ENCODE results near the gene CPSF4. TPM values are rescaled to one million over a fixed set of nuclear protein-coding genes. Genes with fewer than 3 reads are reported as not detected.

Gene CPSF4
- total RNA-seq, 2 donors from 2014 or later, result 16.6 to 39.2 TPM

DNA sequence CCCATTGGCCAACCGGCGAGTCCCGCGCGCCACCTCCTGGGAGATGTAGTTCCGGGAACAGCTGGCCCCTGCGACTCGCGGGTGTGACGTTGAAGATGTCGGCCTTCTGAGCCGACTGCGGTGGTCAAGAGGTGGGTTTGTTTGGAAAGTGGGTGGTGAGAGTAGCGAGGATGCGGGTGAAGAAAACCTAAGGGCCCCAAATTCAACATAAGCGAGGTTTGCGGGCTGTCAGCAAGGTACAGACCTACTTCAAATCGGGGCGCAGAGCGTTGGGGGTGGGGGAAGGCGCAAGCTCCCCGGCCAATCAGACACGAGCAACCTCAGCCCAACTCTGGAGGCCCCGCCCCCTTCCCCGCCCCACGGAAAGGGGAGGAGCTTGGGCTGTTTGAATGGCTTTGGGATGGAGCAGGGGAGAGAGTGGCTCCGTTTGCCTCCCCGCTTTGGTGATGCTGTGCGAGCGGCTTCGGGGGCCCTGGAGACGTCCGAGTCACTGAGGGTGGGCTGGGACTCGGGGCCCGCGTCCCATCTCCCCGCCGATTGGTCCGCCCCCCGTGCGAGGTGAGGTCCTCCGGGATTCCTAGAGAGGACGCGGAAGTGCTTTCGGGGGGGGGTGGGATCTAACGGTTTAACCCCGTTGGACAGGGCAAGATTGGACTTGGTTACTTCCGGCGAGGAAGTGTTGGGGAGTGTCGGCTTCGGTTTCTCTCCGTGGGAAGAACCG, 66.0 kb downstream of the CPSF4 start, which contains the start of gene ZKSCAN5:
TSS of gene ZKSCAN5 (plus strand) at position 60 of the 721 bp plus-strand sequence. CDS start 1,383 bp downstream, outside the sequence.
- Histone ChIP-seq H3K27ac (peak within 1 kb of the TSS; percentile 83), H3K9ac (ENCODE audit: low read depth in 2 of 2, low read length in 2 of 2) (peak within 1 kb of the TSS; percentile 68 to 80), H3K27me3 (no peaks in the 10 kb centered on the region), H3K36me3 (no peaks in the 10 kb centered on the region), H3K4me1 (peaks cover 13% of the 10 kb centered on the region), H3K4me3 (peak within 1 kb of the TSS; percentile 81), H3K9me3 (no peaks in the 10 kb centered on the region)
- intact Hi-C loops (cut with DNase I), result loop anchor here (10.0 kb wide), 1 partner anchor 50 kb away; the partner anchor contains the start of genes FAM200A and ZNF655
- TF ChIP-seq, protein P1, sequence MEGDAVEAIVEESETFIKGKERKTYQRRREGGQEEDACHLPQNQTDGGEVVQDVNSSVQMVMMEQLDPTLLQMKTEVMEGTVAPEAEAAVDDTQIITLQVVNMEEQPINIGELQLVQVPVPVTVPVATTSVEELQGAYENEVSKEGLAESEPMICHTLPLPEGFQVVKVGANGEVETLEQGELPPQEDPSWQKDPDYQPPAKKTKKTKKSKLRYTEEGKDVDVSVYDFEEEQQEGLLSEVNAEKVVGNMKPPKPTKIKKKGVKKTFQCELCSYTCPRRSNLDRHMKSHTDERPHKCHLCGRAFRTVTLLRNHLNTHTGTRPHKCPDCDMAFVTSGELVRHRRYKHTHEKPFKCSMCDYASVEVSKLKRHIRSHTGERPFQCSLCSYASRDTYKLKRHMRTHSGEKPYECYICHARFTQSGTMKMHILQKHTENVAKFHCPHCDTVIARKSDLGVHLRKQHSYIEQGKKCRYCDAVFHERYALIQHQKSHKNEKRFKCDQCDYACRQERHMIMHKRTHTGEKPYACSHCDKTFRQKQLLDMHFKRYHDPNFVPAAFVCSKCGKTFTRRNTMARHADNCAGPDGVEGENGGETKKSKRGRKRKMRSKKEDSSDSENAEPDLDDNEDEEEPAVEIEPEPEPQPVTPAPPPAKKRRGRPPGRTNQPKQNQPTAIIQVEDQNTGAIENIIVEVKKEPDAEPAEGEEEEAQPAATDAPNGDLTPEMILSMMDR (IDR thresholded peaks at IDR 0.05), result no peak
- peak; percentile 99 for DNase-seq

DNA sequence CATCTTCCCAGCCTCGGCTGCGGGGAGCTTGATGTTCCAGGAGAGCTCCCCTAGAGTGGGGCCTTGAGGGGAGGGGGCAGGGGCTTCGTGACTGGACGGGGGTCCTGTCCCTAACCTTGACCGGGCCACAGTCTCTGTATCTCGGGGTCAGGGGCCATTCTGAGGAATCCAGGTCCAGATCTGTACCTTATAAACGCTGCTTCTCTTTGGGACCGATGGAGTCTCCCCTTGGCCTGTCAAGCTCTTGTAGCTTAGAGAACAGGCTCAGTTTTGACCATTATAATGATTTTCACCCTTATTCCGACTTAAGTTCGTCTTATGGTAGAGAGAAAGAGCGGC, 66.5 kb downstream of the CPSF4 start:
- no peaks in the 10 kb centered on the region for H3K36me3 ChIP-seq
- TF ChIP-seq, protein P1 (IDR thresholded peaks at IDR 0.05), result no peak
- peak overlapping the region; percentile 83 for H3K27ac ChIP-seq
- no peaks in the 10 kb centered on the region for H3K27me3 ChIP-seq
- H3K9me3 ChIP-seq, result no peaks in the 10 kb centered on the region
- H3K9ac ChIP-seq (ENCODE audit: low read depth in 2 of 2, low read length in 2 of 2), result peak overlapping the region; percentile 52 to 80
- peaks cover 13% of the 10 kb centered on the region for H3K4me1 ChIP-seq
- peak overlapping the region; percentile 81 for H3K4me3 ChIP-seq
- intact Hi-C loops (cut with DNase I), result loop anchor here (10.0 kb wide), 1 partner anchor 50 kb away; the partner anchor contains the start of genes FAM200A and ZNF655
- DNase-seq, result no peak

Other genes starting within 250 kb of the CPSF4 start
- gene KPNA7, start 230.8 kb upstream of the CPSF4 start, total RNA-seq, result under 1 TPM; 0.19 to 0.62 TPM
- gene MYH16, start 166.1 kb upstream of the CPSF4 start, total RNA-seq, result not detected
- gene ARPC1A, start 113.0 kb upstream of the CPSF4 start, total RNA-seq, result 100 to 1,000 TPM; 173 to 231 TPM
- 100 to 1,000 TPM; 141 to 143 TPM for gene ARPC1B, start 64.2 kb upstream of the CPSF4 start, total RNA-seq
- gene PDAP1, start 30.3 kb upstream of the CPSF4 start, total RNA-seq, result 100 to 1,000 TPM in 1 of 2 donors, 10 to 100 TPM in 1; 79.7 to 133 TPM
- 100 to 1,000 TPM in 1 of 2 donors, 10 to 100 TPM in 1; 82.8 to 113 TPM for gene BUD31, start 30.0 kb upstream of the CPSF4 start, total RNA-seq
- gene PTCD1, start 145 bp upstream of the CPSF4 start, total RNA-seq, result 1 to 10 TPM; 4.5 to 7.6 TPM
- 100 to 1,000 TPM; 392 to 534 TPM for gene ATP5MF, start 27.2 kb downstream of the CPSF4 start, total RNA-seq
- 10 to 100 TPM in 1 of 2 donors, 1 to 10 TPM in 1; 9.0 to 23.0 TPM for gene ZNF789, start 33.9 kb downstream of the CPSF4 start, total RNA-seq
- gene ZNF394, start 61.3 kb downstream of the CPSF4 start, total RNA-seq, result 10 to 100 TPM; 26.4 to 29.8 TPM
- 1 to 10 TPM; 5.6 to 6.6 TPM for gene ZKSCAN5, start 65.7 kb downstream of the CPSF4 start, total RNA-seq
- 1 to 10 TPM; 4.1 to 5.0 TPM for gene FAM200A, start 113.2 kb downstream of the CPSF4 start, total RNA-seq
- 10 to 100 TPM; 41.8 to 50.7 TPM for gene ZNF655, start 119.7 kb downstream of the CPSF4 start, total RNA-seq
- gene TMEM225B, start 159.3 kb downstream of the CPSF4 start, total RNA-seq, result under 1 TPM in 1 of 2 donors, not detected in 1; 0.74 TPM
- 10 to 100 TPM; 10.4 to 20.2 TPM for gene ZSCAN25, start 178.0 kb downstream of the CPSF4 start, total RNA-seq
- 100 to 1,000 TPM in 1 of 2 donors, 10 to 100 TPM in 1; 52.6 to 112 TPM for gene CYP3A5, start 241.1 kb downstream of the CPSF4 start, total RNA-seq

Data from colonic mucosa (tissue), 4 donors.